HepG2 (cell line): Measurements from ENCODE around the gene CSMD2. TPM values are rescaled to one million over a fixed set of nuclear protein-coding genes. Genes with fewer than 3 reads are reported as not detected.

Source experiments
- ATAC-seq: fragments of 200-7000 bp; cut with Tn5 transposase; 3 replicates; pipeline ENCODE4 v1.9.1; 2020; ENCODE audit warnings: mild to moderate bottlenecking, moderate library complexity
- BruUV-seq: library from RNA; stranded (reverse); fragments of 400-500 nt; replicated peaks from 2 replicates; lab custom pipeline; 2021; lab: Mats Ljungman, UMichigan
- CTCF ChIA-PET: fragments of 300-600 bp; formaldehyde crosslinking; extraction: SDS; loops from one replicate; lab custom pipeline; 2021; ENCODE audit warnings: low total read pairs, inconsistent platforms, low intra/inter-chr PET ratio; lab: Yijun Ruan, JAX
- POLR2A ChIA-PET: fragments of 350-600 bp; sonication (Branson Sonifier 250); formaldehyde crosslinking; loops from one replicate; lab custom pipeline; 2020; ENCODE audit warnings: antibody characterized with exemption, inconsistent platforms; lab: Yijun Ruan, JAX
- DNase-seq: peaks from one replicate; pipeline ENCODE4 v3.0.0-alpha.2; 2015; ENCODE audit warnings: low spot score
- FAIRE-seq: peaks from 3 replicates; lab custom pipeline; 2011; peaks lifted over from hg19 to GRCh38; lab: Jason Lieb, UNC
- H2AFZ ChIP-seq: one replicate; pipeline ENCODE4 v1.6.1; 2011; ENCODE audit warnings: low read length, inconsistent platforms
- H3K27ac ChIP-seq: fragments of 300-600 bp; 3 replicates; pipeline ENCODE4 v1.8.0; 2011; ENCODE audit warnings: mixed run types, mild to moderate bottlenecking, mixed read lengths, low read length, inconsistent platforms; ENCODE audit not compliant: insufficient read depth; ENCODE audit errors: extremely low read length
- H3K27me3 ChIP-seq, 2 experiments: fragments of 200-600 bp in 1 of 2; 2 replicates in 1 of 2; 3 replicates in 1 of 2; pipeline versions ENCODE4 v1.6.0 to v1.8.0; 2011; ENCODE audit warnings: low read length in 2 of 2, mild to moderate bottlenecking in 2 of 2, moderate library complexity in 2 of 2, inconsistent platforms in 1 of 2; ENCODE audit not compliant: insufficient read depth in 2 of 2, control insufficient read depth in 1 of 2
- H3K36me3 ChIP-seq, 2 experiments: fragments of 200-600 bp in 1 of 2; replicated peaks in 1 of 2; 2 replicates in 1 of 2; 3 replicates in 1 of 2; pipeline versions ENCODE4 v1.5.1 to v1.8.0; 2011; ENCODE audit warnings: low read length in 2 of 2, inconsistent platforms in 1 of 2; ENCODE audit not compliant: insufficient read depth in 2 of 2, control insufficient read depth in 1 of 2
- H3K4me1 ChIP-seq: 2 replicates; pipeline ENCODE4 v1.5.1; 2012; ENCODE audit warnings: low read length, inconsistent platforms; ENCODE audit not compliant: insufficient read depth
- H3K4me2 ChIP-seq: 2 replicates; pipeline ENCODE4 v1.6.0; 2011; ENCODE audit warnings: low read depth, low read length, inconsistent platforms
- H3K4me3 ChIP-seq, 3 experiments: fragments of 200-600 bp in 1 of 3; sonication (generic), shearing (Covaris generic) in 1 of 3; replicated peaks in 1 of 3; 2 replicates each; pipeline ENCODE4 v1.5.1; 2011 to 2016; ENCODE audit warnings: low read length in 3 of 3, inconsistent platforms in 2 of 3, low read depth in 2 of 3, mild to moderate bottlenecking in 2 of 3, control low read depth in 1 of 3, mixed read lengths in 1 of 3; ENCODE audit not compliant: insufficient read depth in 1 of 3
- H3K79me2 ChIP-seq: one replicate; pipeline ENCODE4 v1.6.1; 2011; ENCODE audit warnings: low read length, inconsistent platforms; ENCODE audit not compliant: insufficient read depth
- H3K9ac ChIP-seq: 2 replicates; pipeline ENCODE4 v1.6.0; 2011; ENCODE audit warnings: mild to moderate bottlenecking, low read depth, low read length, inconsistent platforms; ENCODE audit not compliant: insufficient read depth
- H3K9me3 ChIP-seq: 2 replicates; pipeline ENCODE4 v1.5.1; 2012; ENCODE audit warnings: mild to moderate bottlenecking, low read length
- H4K20me1 ChIP-seq: 2 replicates; pipeline ENCODE4 v1.6.0; 2011; ENCODE audit warnings: inconsistent platforms, mild to moderate bottlenecking, low read length, moderate library complexity; ENCODE audit not compliant: insufficient read depth
- AKAP8 ChIP-seq: sonication (generic); formaldehyde crosslinking; IDR thresholded peaks from 2 replicates; pipeline ENCODE4 v1.5.1; 2020; ENCODE audit warnings: mild to moderate bottlenecking, missing genetic modification reagents
- MTF1 ChIP-seq: sonication (generic); formaldehyde crosslinking; IDR thresholded peaks from 2 replicates; pipeline ENCODE4 v1.5.0; 2020; ENCODE audit warnings: missing genetic modification reagents
- NCOA1 ChIP-seq: sonication (generic); formaldehyde crosslinking; IDR thresholded peaks from 2 replicates; pipeline ENCODE4 v1.9.0; 2021; ENCODE audit warnings: missing genetic modification reagents
- NONO ChIP-seq, 2 experiments: fragments of 450-650 bp in 1 of 2; sonication (generic) in 1 of 2; formaldehyde crosslinking in 1 of 2; IDR thresholded peaks in 1 of 2; conservative IDR thresholded peaks in 1 of 2; 2 replicates each; pipeline versions ENCODE4 v1.6.1 to v1.8.0; 2017 to 2022; ENCODE audit warnings: mild to moderate bottlenecking in 1 of 2, missing genetic modification reagents in 1 of 2, moderate library complexity in 1 of 2
- PAWR ChIP-seq: sonication (generic); formaldehyde crosslinking; IDR thresholded peaks from 2 replicates; pipeline ENCODE4 v1.4.0; 2020; ENCODE audit warnings: missing genetic modification reagents, mild to moderate bottlenecking, borderline replicate concordance
- PLRG1 ChIP-seq: fragments of 450-650 bp; conservative IDR thresholded peaks from 2 replicates; pipeline ENCODE4 v1.6.1; 2016
- PTBP1 ChIP-seq: fragments of 200-400 bp; formaldehyde crosslinking; IDR thresholded peaks from 2 replicates; pipeline ENCODE4 v1.6.1; 2018; ENCODE audit warnings: low read length, low read depth; ENCODE audit not compliant: poor library complexity, severe bottlenecking
- ZFAT ChIP-seq: sonication (generic); formaldehyde crosslinking; conservative IDR thresholded peaks from 2 replicates; pipeline ENCODE4 v1.8.1; 2023; ENCODE audit warnings: missing genetic modification reagents, inconsistent platforms
- ZNF567 ChIP-seq: sonication (generic); formaldehyde crosslinking; IDR thresholded peaks from 2 replicates; pipeline ENCODE4 v1.8.1; 2023; ENCODE audit warnings: mild to moderate bottlenecking, missing genetic modification reagents, borderline replicate concordance
- WGBS: methylation state at CpG from one replicate; pipeline ENCODE4 v1.1.6; 2017; ENCODE audit warnings: low lambda C conversion rate; 5-methylcytosine and 5-hydroxymethylcytosine counted together
- in situ Hi-C: cut with HindIII; loops from 2 replicates; pipeline ENCODE4 v1.10.0; 2017; ENCODE audit warnings: low pct_unique_long_range_greater_than_20kb; ENCODE audit not compliant: extremely low pct_ligation_motif_present
- intact Hi-C: fragments of 100-400 bp; cut with micrococcal nuclease; formaldehyde crosslinking; loops from one replicate; pipeline ENCODE4 v1.10.0; 2022; ENCODE audit not compliant: unreplicated experiment
- polyA plus RNA-seq, 8 experiments: library from polyadenylated mRNA; depleted of rRNA in 3 of 8; stranded (reverse) in 7 of 8; unstranded in 1 of 8; fragments of >200 nt; fragmentation: Illumina TruSeq in 4 of 8; extraction: Trizol in 4 of 8; gene quantifications; 2 replicates each; pipeline versions ENCODE4 v1.2.1 to v1.2.3, GENCODE V29; 2011 to 2016; ENCODE audit warnings: low read depth in 4 of 8, missing spikeins in 1 of 8, mixed read lengths in 1 of 8; ENCODE audit not compliant: insufficient read depth in 1 of 8
- total RNA-seq, 5 experiments: library from RNA; depleted of rRNA; stranded (reverse); fragments of >200 nt; fragmentation: Illumina TruSeq; extraction: Trizol; gene quantifications; 2 replicates each; pipeline ENCODE4 v1.2.3, GENCODE V29; 2016; ENCODE audit warnings: low read depth in 1 of 5
- TF ChIP-seq, protein P1 (sequence below): sonication (generic); formaldehyde crosslinking; IDR thresholded peaks from 2 replicates; pipeline ENCODE4 v1.4.0; 2020; ENCODE audit warnings: missing genetic modification reagents
- TF ChIP-seq, protein P2 (sequence below): IDR thresholded peaks from 2 replicates; pipeline ENCODE4 v1.6.1; 2018; ENCODE audit warnings: missing genetic modification reagents
- TF ChIP-seq, protein P3 (sequence below): sonication (generic); formaldehyde crosslinking; IDR thresholded peaks from 2 replicates; pipeline ENCODE4 v1.8.0; 2022; ENCODE audit warnings: mild to moderate bottlenecking, missing genetic modification reagents, moderate library complexity
- TF ChIP-seq, protein P4 (sequence below): fragments of 450-650 bp; IDR thresholded peaks from 2 replicates; pipeline ENCODE4 v1.6.1; 2017
- TF ChIP-seq, protein P5 (sequence below): fragments of 450-650 bp; IDR thresholded peaks from 2 replicates; pipeline ENCODE4 v1.6.1; 2016

Gene CSMD2
- total and polyA plus RNA-seq, 2 of the 13 experiments (the other 11 are each of a cell fraction or from before 2014, with no cell fraction given) = not detected

DNA sequence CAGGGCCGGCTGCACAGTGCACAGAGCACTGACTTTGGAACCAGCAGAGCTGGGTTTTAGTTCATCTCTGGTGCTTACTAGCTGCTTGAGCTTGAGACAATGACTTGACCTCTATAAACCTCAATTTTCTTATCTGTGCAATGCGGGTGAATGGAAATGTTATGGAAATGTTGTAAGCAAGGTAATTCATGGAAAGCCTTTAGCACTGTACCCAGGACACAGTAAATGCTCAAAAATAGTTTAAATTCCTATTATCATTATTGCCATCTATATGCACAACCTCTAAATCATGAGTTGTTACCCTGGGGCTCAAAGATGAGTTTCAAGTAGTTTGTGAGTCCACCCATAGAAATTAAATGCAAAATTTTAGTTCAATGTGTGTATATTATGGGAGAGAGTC is 99.5 kb downstream of the CSMD2 start:
- WGBS = 54% methylated on average over 2 of the region's 2 CpGs

DNA sequence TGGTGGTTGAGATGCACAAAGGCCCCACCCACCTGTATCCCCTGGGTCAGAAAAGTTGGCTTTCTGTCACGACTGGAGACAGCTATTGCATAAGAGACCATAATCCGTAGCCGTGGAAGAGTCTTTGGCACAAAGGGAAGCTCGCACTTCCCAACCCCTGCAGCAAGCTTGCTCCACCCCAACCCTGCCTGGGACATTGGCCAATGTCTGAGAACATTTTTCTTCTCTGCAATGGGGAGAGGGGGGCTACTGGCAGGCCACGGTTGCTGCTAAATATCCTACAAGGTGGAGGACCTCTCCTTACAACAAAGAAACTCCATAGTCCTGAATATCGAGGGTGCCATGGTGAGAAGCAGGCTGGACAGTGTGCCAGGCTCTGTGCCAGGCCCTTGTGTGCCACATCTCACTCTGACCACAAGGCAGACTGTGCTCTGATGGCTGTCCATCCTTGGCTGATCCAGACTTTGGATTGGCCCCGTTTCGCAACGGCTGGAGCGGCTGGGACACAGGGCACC is 104.1 kb downstream of the CSMD2 start:
- H3K79me2 ChIP-seq = no peaks in the 10 kb centered on the region
- POLR2A ChIA-PET = no interaction called here
- CTCF ChIA-PET = no interaction called here
- H4K20me1 ChIP-seq = no peaks in the 10 kb centered on the region
- intact Hi-C loops (no loop called here), in situ Hi-C loops (no loop called here)
- no peak overlapping the region for H3K9ac ChIP-seq
- 4% methylated on average over 6 of the region's 10 CpGs for WGBS
- peaks cover 10% of the 10 kb centered on the region for H3K9me3 ChIP-seq
- H3K36me3 ChIP-seq = no peaks in the 10 kb centered on the region
- ATAC-seq = no peak
- H3K4me1 ChIP-seq = no peaks in the 10 kb centered on the region
- BruUV-seq = no TSS peak
- no peak overlapping the region for H2AFZ ChIP-seq
- H3K4me3 ChIP-seq = no peak overlapping the region
- no peak for FAIRE-seq
- H3K4me2 ChIP-seq = no peak overlapping the region
- no peaks in the 10 kb centered on the region for H3K27me3 ChIP-seq
- no peak for DNase-seq
- no peak overlapping the region for H3K27ac ChIP-seq
- TF ChIP-seq, protein P1, sequence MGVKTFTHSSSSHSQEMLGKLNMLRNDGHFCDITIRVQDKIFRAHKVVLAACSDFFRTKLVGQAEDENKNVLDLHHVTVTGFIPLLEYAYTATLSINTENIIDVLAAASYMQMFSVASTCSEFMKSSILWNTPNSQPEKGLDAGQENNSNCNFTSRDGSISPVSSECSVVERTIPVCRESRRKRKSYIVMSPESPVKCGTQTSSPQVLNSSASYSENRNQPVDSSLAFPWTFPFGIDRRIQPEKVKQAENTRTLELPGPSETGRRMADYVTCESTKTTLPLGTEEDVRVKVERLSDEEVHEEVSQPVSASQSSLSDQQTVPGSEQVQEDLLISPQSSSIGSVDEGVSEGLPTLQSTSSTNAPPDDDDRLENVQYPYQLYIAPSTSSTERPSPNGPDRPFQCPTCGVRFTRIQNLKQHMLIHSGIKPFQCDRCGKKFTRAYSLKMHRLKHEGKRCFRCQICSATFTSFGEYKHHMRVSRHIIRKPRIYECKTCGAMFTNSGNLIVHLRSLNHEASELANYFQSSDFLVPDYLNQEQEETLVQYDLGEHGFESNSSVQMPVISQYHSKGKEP (CRISPR knock-in tag) = no peak
- TF ChIP-seq, protein P2, sequence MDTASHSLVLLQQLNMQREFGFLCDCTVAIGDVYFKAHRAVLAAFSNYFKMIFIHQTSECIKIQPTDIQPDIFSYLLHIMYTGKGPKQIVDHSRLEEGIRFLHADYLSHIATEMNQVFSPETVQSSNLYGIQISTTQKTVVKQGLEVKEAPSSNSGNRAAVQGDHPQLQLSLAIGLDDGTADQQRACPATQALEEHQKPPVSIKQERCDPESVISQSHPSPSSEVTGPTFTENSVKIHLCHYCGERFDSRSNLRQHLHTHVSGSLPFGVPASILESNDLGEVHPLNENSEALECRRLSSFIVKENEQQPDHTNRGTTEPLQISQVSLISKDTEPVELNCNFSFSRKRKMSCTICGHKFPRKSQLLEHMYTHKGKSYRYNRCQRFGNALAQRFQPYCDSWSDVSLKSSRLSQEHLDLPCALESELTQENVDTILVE = no peak
- TF ChIP-seq NCOA1 = no peak
- TF ChIP-seq, protein P3, sequence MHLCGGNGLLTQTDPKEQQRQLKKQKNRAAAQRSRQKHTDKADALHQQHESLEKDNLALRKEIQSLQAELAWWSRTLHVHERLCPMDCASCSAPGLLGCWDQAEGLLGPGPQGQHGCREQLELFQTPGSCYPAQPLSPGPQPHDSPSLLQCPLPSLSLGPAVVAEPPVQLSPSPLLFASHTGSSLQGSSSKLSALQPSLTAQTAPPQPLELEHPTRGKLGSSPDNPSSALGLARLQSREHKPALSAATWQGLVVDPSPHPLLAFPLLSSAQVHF (CRISPR knock-in tag) = no peak
- TF ChIP-seq AKAP8 (CRISPR knock-in tag) = no peak
- no peak for TF ChIP-seq PAWR (CRISPR knock-in tag)
- no peak for TF ChIP-seq NONO (IDR thresholded peaks at IDR 0.05)
- TF ChIP-seq NONO (CRISPR knock-in tag; conservative IDR thresholded peaks at IDR 0.05) = no peak
- TF ChIP-seq, protein P4, sequence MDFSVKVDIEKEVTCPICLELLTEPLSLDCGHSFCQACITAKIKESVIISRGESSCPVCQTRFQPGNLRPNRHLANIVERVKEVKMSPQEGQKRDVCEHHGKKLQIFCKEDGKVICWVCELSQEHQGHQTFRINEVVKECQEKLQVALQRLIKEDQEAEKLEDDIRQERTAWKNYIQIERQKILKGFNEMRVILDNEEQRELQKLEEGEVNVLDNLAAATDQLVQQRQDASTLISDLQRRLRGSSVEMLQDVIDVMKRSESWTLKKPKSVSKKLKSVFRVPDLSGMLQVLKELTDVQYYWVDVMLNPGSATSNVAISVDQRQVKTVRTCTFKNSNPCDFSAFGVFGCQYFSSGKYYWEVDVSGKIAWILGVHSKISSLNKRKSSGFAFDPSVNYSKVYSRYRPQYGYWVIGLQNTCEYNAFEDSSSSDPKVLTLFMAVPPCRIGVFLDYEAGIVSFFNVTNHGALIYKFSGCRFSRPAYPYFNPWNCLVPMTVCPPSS = no peak

More for the DNA sequence above, 99.5 kb downstream of the CSMD2 start:
- ATAC-seq (no peak), FAIRE-seq (no peak), DNase-seq (no peak)
- Histone ChIP-seq H3K9ac (no peak overlapping the region), H3K4me1 (no peaks in the 10 kb centered on the region), H3K4me2 (no peak overlapping the region), H2AFZ (no peak overlapping the region), H3K36me3 (no peaks in the 10 kb centered on the region), H3K27me3 (no peaks in the 10 kb centered on the region), H3K27ac (no peak overlapping the region), H3K79me2 (no peaks in the 10 kb centered on the region), H3K4me3 (no peak overlapping the region)
- intact Hi-C loops (no loop called here), in situ Hi-C loops (no loop called here)
- ChIA-PET CTCF (no interaction called here), POLR2A (no interaction called here)
- no TSS peak for BruUV-seq
- TF ChIP-seq ZNF567 (CRISPR knock-in tag) (no peak), PLRG1 (no peak), ZFAT (CRISPR knock-in tag) (no peak), MTF1 (CRISPR knock-in tag) (no peak), PTBP1 (no peak)
- TF ChIP-seq, protein P5, sequence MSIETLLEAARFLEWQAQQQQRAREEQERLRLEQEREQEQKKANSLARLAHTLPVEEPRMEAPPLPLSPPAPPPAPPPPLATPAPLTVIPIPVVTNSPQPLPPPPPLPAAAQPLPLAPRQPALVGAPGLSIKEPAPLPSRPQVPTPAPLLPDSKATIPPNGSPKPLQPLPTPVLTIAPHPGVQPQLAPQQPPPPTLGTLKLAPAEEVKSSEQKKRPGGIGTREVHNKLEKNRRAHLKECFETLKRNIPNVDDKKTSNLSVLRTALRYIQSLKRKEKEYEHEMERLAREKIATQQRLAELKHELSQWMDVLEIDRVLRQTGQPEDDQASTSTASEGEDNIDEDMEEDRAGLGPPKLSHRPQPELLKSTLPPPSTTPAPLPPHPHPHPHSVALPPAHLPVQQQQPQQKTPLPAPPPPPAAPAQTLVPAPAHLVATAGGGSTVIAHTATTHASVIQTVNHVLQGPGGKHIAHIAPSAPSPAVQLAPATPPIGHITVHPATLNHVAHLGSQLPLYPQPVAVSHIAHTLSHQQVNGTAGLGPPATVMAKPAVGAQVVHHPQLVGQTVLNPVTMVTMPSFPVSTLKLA = no peak
- TF ChIP-seq, all 625 proteins: peak for 0
- Histone ChIP-seq H4K20me1 (no peaks in the 10 kb centered on the region), H3K9me3 (peaks cover 18% of the 10 kb centered on the region)
